Fibroblast of lung (primary cell): ENCODE measurements around the gene SPATA16. TPM values are rescaled to one million over a fixed set of nuclear protein-coding genes. Genes with fewer than 3 reads are reported as not detected.
A peak's percentile ranks its signal among the peaks of the same experiment; 100 is the strongest.

Source experiments
- DNase-seq, 2 donors: peaks; one replicate each; pipeline versions ENCODE4 v3.0.0 to v3.0.0-alpha.2; 2010; ENCODE audit warnings: low read depth in 2 of 2
- H2AFZ ChIP-seq: 2 replicates; pipeline ENCODE4 v1.5.1; 2012; ENCODE audit warnings: low read length, control low read depth, inconsistent platforms
- H3K27ac ChIP-seq: 2 replicates; pipeline ENCODE4 v1.5.1; 2011; ENCODE audit warnings: low read length, control low read depth; ENCODE audit not compliant: insufficient read depth
- H3K27me3 ChIP-seq: 2 replicates; pipeline ENCODE4 v1.5.1; 2011; ENCODE audit warnings: mild to moderate bottlenecking, low read length; ENCODE audit not compliant: control insufficient read depth, insufficient read depth
- H3K36me3 ChIP-seq: 2 replicates; pipeline ENCODE4 v1.5.1; 2011; ENCODE audit warnings: low read length; ENCODE audit not compliant: control insufficient read depth, insufficient read depth
- H3K4me1 ChIP-seq: 2 replicates; pipeline ENCODE4 v1.5.1; 2011; ENCODE audit warnings: low read length; ENCODE audit not compliant: control insufficient read depth, insufficient read depth; ENCODE audit errors: extremely low read depth
- H3K4me2 ChIP-seq: 2 replicates; pipeline ENCODE4 v1.5.1; 2011; ENCODE audit warnings: low read length, control low read depth; ENCODE audit not compliant: insufficient read depth; ENCODE audit errors: extremely low read depth
- H3K4me3 ChIP-seq, 4 experiments: fragments of 200-600 bp in 1 of 4; sonication (generic) in 1 of 4; replicated peaks in 1 of 4; 2 replicates each; pipeline ENCODE4 v1.5.1; 2011 to 2016; ENCODE audit warnings: low read length in 4 of 4, low read depth in 3 of 4, mild to moderate bottlenecking in 3 of 4, control low read depth in 2 of 4, inconsistent platforms in 1 of 4, mixed read lengths in 1 of 4; ENCODE audit not compliant: insufficient read depth in 1 of 4; ENCODE audit errors: control extremely low read depth in 1 of 4
- H3K79me2 ChIP-seq: 2 replicates; pipeline ENCODE4 v1.5.1; 2012; ENCODE audit warnings: mild to moderate bottlenecking, low read length, inconsistent platforms; ENCODE audit not compliant: control insufficient read depth, insufficient read depth
- H3K9ac ChIP-seq: 2 replicates; pipeline ENCODE4 v1.5.1; 2011; ENCODE audit warnings: mild to moderate bottlenecking, low read length, control low read depth; ENCODE audit not compliant: insufficient read depth
- H3K9me3 ChIP-seq: 2 replicates; pipeline ENCODE4 v1.5.1; 2012; ENCODE audit warnings: low read depth, low read length; ENCODE audit not compliant: control insufficient read depth, insufficient read depth
- H4K20me1 ChIP-seq: 2 replicates; pipeline ENCODE4 v1.5.1; 2011; ENCODE audit warnings: low read length; ENCODE audit not compliant: control insufficient read depth, insufficient read depth; ENCODE audit errors: extremely low read depth
- EZH2 ChIP-seq: IDR thresholded peaks from 2 replicates; pipeline ENCODE4 v1.5.1; 2012; ENCODE audit warnings: low read length, control low read depth, mild to moderate bottlenecking; ENCODE audit errors: missing control alignments
- polyA plus RNA-seq, 2 donors: library from polyadenylated mRNA; depleted of rRNA in 1 of 2; stranded (reverse) in 1 of 2; unstranded in 1 of 2; fragments of >200 nt; gene quantifications; 2 replicates each; pipeline ENCODE4 v1.2.1, GENCODE V29; 2011 to 2012; ENCODE audit warnings: missing spikeins in 1 of 2
- total RNA-seq: library from RNA; depleted of rRNA; stranded (reverse); fragments of >200 nt; gene quantifications from 2 replicates; pipeline ENCODE4 v1.2.1, GENCODE V29; 2014
- TF ChIP-seq, protein P1 (sequence below), 2 donors: IDR thresholded peaks in 1 of 2; conservative IDR thresholded peaks in 1 of 2; 1 replicate in 1 of 2; 2 replicates in 1 of 2; pipeline ENCODE4 v1.5.1; 2011 to 2012; ENCODE audit warnings: low read length in 2 of 2, control low read depth in 1 of 2, inconsistent platforms in 1 of 2, low read depth in 1 of 2, mild to moderate bottlenecking in 1 of 2

SPATA16 gene
- total and polyA plus RNA-seq, 2 donors (not counting 1 experiment from before 2014, with no cell fraction given), result not detected

DNA sequence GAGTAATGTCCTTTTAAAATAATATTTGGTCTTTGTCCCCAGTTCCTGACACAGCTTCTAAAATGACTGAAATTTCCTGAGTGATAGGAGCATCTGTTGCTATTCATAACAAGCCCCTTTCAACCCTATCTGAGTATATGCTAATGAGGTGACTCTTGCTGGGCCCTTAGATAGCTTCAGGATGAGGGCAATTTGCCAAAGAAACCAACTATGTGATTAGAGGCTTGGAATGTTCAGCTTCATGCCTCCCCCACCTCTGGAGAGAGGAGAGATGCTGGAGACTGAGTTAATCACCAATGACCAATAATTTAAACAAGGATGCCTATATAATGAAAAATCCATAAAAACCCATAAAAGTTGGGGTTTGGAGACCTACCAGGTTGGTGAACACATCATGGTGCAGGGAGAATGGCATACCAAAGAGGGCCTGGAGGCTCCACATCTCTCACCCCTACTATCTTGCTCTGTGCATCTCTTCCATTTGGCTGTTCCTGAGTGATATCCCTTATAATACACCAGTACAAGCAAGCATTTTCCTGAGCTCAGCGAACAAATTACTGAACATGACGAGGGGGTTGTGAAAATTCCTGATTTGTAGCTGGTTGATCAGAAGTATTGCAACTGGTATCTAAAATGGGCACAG, 201.3 kb downstream of the SPATA16 start:
- Histone ChIP-seq H4K20me1 (no peaks in the 10 kb centered on the region), H3K9me3 (no peaks in the 10 kb centered on the region), H3K27ac (no peak overlapping the region), H3K4me3 (no peak overlapping the region), H3K36me3 (no peaks in the 10 kb centered on the region), H3K27me3 (no peaks in the 10 kb centered on the region), H3K79me2 (no peaks in the 10 kb centered on the region), H3K4me2 (no peak overlapping the region), H3K9ac (no peak overlapping the region), H2AFZ (no peak overlapping the region), H3K4me1 (no peaks in the 10 kb centered on the region)
- DNase-seq, result peak in 1 of 2 donors; percentile 69
- no peak for TF ChIP-seq EZH2
- TF ChIP-seq, protein P1, sequence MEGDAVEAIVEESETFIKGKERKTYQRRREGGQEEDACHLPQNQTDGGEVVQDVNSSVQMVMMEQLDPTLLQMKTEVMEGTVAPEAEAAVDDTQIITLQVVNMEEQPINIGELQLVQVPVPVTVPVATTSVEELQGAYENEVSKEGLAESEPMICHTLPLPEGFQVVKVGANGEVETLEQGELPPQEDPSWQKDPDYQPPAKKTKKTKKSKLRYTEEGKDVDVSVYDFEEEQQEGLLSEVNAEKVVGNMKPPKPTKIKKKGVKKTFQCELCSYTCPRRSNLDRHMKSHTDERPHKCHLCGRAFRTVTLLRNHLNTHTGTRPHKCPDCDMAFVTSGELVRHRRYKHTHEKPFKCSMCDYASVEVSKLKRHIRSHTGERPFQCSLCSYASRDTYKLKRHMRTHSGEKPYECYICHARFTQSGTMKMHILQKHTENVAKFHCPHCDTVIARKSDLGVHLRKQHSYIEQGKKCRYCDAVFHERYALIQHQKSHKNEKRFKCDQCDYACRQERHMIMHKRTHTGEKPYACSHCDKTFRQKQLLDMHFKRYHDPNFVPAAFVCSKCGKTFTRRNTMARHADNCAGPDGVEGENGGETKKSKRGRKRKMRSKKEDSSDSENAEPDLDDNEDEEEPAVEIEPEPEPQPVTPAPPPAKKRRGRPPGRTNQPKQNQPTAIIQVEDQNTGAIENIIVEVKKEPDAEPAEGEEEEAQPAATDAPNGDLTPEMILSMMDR (conservative IDR thresholded peaks at IDR 0.05 in 1 of 2, IDR thresholded peaks at IDR 0.05 in 1 of 2; ENCODE audit: low read depth in 1 of 2, low read length in 2 of 2), result no peak

DNA sequence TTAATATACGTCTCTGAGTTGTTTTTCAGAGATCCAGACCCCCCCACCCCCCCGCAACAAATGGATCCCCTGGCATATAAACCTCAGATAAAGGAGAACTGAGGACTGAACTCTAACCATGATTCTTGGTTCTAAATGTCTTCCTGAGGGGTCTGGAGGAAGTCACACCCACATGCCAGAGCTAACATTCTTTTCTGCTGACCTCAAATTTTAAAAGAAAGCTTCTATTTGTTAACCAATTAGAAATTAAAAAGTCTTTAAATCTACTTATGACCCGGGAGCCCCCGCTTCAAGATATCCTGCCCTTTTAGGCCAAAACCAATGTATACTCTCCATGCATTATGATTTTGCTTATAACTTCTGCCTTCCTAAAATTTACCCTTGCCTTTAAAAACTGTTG, 202.2 kb downstream of the SPATA16 start:
- no peak overlapping the region for H3K9ac ChIP-seq
- no peaks in the 10 kb centered on the region for H3K4me1 ChIP-seq
- H3K36me3 ChIP-seq, result no peaks in the 10 kb centered on the region
- H4K20me1 ChIP-seq, result no peaks in the 10 kb centered on the region
- H3K27me3 ChIP-seq, result no peaks in the 10 kb centered on the region
- no peak overlapping the region for H3K27ac ChIP-seq
- H3K4me2 ChIP-seq, result no peak overlapping the region
- TF ChIP-seq, protein P1 (conservative IDR thresholded peaks at IDR 0.05 in 1 of 2, IDR thresholded peaks at IDR 0.05 in 1 of 2; ENCODE audit: low read depth in 1 of 2, low read length in 2 of 2), result no peak
- no peak for TF ChIP-seq EZH2
- H2AFZ ChIP-seq, result no peak overlapping the region
- no peaks in the 10 kb centered on the region for H3K9me3 ChIP-seq
- H3K4me3 ChIP-seq, result no peak overlapping the region
- H3K79me2 ChIP-seq, result no peaks in the 10 kb centered on the region
- DNase-seq, result peak in 1 of 2 donors; percentile 35

DNA sequence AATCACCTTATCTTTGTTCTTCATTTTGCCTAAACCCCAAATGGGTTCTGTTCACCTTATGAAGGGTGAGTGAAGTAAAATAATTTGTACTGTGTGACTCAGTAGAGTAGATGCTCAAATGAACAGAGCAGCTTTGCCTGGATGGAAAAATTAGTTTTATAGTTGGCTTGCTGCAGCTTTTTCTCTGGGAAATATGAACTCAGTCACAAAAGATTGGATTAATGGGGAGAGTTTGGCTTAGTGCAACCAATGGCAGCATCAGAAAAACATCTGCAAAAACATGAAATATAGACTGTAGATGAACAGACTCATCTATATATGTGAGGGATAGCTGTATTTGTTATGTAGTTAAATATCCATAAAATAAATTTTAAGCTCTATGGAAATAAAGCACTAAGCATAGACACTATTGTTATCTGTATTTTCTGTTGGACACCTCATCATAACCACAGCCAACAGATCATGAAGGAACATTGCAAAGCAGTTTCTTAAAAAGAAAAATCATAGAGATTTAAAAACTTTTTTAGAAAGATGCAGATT, 209.2 kb downstream of the SPATA16 start:
- Histone ChIP-seq H3K4me3 (no peak overlapping the region), H3K36me3 (no peaks in the 10 kb centered on the region), H2AFZ (no peak overlapping the region), H3K79me2 (no peaks in the 10 kb centered on the region), H3K4me1 (no peaks in the 10 kb centered on the region), H4K20me1 (no peaks in the 10 kb centered on the region), H3K27me3 (no peaks in the 10 kb centered on the region), H3K4me2 (no peak overlapping the region), H3K9me3 (no peaks in the 10 kb centered on the region), H3K9ac (no peak overlapping the region), H3K27ac (no peak overlapping the region)
- TF ChIP-seq, protein P1 (conservative IDR thresholded peaks at IDR 0.05 in 1 of 2, IDR thresholded peaks at IDR 0.05 in 1 of 2; ENCODE audit: low read depth in 1 of 2, low read length in 2 of 2), result no peak
- no peak for TF ChIP-seq EZH2
- no peak for DNase-seq
